H1 (cell line): ENCODE results near the gene MRPL9. TPM values are rescaled to one million over a fixed set of nuclear protein-coding genes. Genes with fewer than 3 reads are reported as not detected.

ENCODE experiments used
- CTCF ChIA-PET: fragments of 300-600 bp; sonication (Branson Sonifier 250); formaldehyde crosslinking; loops from one replicate; lab custom pipeline; 2021; ENCODE audit not compliant: partially characterized antibody; lab: Charles Lee
- POLR2A ChIA-PET: fragments of 300-600 bp; sonication (Branson Sonifier 250); formaldehyde crosslinking; loops from one replicate; lab custom pipeline; 2021; ENCODE audit warnings: inconsistent platforms; ENCODE audit not compliant: partially characterized antibody; lab: Charles Lee
- DNase-seq, 2 experiments: peaks; one replicate each; pipeline versions ENCODE4 v3.0.0 to v3.0.0-alpha.2; 2010 to 2022; ENCODE audit warnings: low spot score in 2 of 2, low read depth in 1 of 2, mixed read lengths in 1 of 2
- FAIRE-seq: peaks from 2 replicates; lab custom pipeline; 2011; peaks lifted over from hg19 to GRCh38; lab: Jason Lieb, UNC
- H2AFZ ChIP-seq: 2 replicates; pipeline ENCODE4 v1.8.1; 2012; ENCODE audit warnings: low read length, inconsistent platforms
- H2AK5ac ChIP-seq: 2 replicates; pipeline ENCODE4 v1.6.1; 2013; ENCODE audit warnings: low read depth, low read length
- H2BK120ac ChIP-seq: replicated peaks from 2 replicates; pipeline ENCODE3; 2013; ENCODE audit warnings: low read depth, low read length, inconsistent platforms
- H2BK12ac ChIP-seq: 2 replicates; pipeline ENCODE4 v1.6.1; 2013; ENCODE audit warnings: low read depth, low read length
- H2BK15ac ChIP-seq: 2 replicates; pipeline ENCODE4 v1.6.1; 2013; ENCODE audit warnings: low read length
- H2BK20ac ChIP-seq: 2 replicates; pipeline ENCODE4 v1.6.1; 2013; ENCODE audit warnings: low read length
- H2BK5ac ChIP-seq: 2 replicates; pipeline ENCODE4 v1.6.1; 2013; ENCODE audit warnings: low read depth, low read length
- H3K14ac ChIP-seq: 2 replicates; pipeline ENCODE4 v1.6.1; 2013; ENCODE audit warnings: inconsistent platforms; ENCODE audit not compliant: insufficient read length
- H3K18ac ChIP-seq: 2 replicates; pipeline ENCODE4 v1.6.1; 2013; ENCODE audit warnings: low read length; ENCODE audit errors: extremely low read depth
- H3K23ac ChIP-seq: 2 replicates; pipeline ENCODE4 v1.6.1; 2013; ENCODE audit warnings: inconsistent platforms; ENCODE audit not compliant: insufficient read length
- H3K23me2 ChIP-seq: 2 replicates; pipeline ENCODE4 v1.6.1; 2013; ENCODE audit warnings: low read depth, low read length
- H3K27ac ChIP-seq: 2 replicates; pipeline ENCODE4 v1.6.1; 2011; ENCODE audit warnings: low read depth, low read length, inconsistent platforms
- H3K27me3 ChIP-seq, 4 experiments: replicated peaks in 1 of 4; 1 replicate in 1 of 4; 2 replicates in 3 of 4; pipeline versions ENCODE4 v1.6.1 to v1.8.1; 2011 to 2013; ENCODE audit warnings: low read length in 3 of 4, mild to moderate bottlenecking in 3 of 4, inconsistent platforms in 2 of 4, mixed read lengths in 2 of 4, moderate library complexity in 1 of 4; ENCODE audit not compliant: control insufficient read depth in 3 of 4, insufficient read depth in 3 of 4; ENCODE audit errors: extremely low read depth in 1 of 4
- H3K36me3 ChIP-seq, 4 experiments: 2 replicates each; pipeline versions ENCODE4 v1.6.1 to v1.8.1; 2011 to 2013; ENCODE audit warnings: mild to moderate bottlenecking in 4 of 4, low read length in 3 of 4, moderate library complexity in 2 of 4, control low read depth in 1 of 4, inconsistent platforms in 1 of 4; ENCODE audit not compliant: insufficient read depth in 4 of 4, control insufficient read depth in 2 of 4
- H3K4ac ChIP-seq: replicated peaks from 2 replicates; pipeline ENCODE3; 2013; ENCODE audit warnings: low read length, low read depth, mixed read lengths, inconsistent platforms; ENCODE audit not compliant: insufficient read length
- H3K4me1 ChIP-seq, 4 experiments: replicated peaks in 1 of 4; 1 replicate in 1 of 4; 2 replicates in 3 of 4; pipeline versions ENCODE4 v1.6.1 to v1.8.1; 2011 to 2013; ENCODE audit warnings: low read length in 3 of 4, inconsistent platforms in 2 of 4, mixed read lengths in 1 of 4; ENCODE audit not compliant: insufficient read depth in 4 of 4, control insufficient read depth in 3 of 4
- H3K4me2 ChIP-seq, 2 experiments: 2 replicates each; pipeline versions ENCODE4 v1.6.1 to v1.8.1; 2011 to 2013; ENCODE audit warnings: low read depth in 2 of 2, low read length in 2 of 2, control low read depth in 1 of 2, inconsistent platforms in 1 of 2, mild to moderate bottlenecking in 1 of 2; ENCODE audit not compliant: insufficient read depth in 1 of 2
- H3K4me3 ChIP-seq, 4 experiments: fragments of 200-600, 300-600 bp in 1 of 4; sonication (generic), shearing (Covaris generic), sonication (Bioruptor Twin) in 1 of 4; 2 replicates each; pipeline versions ENCODE4 v1.5.1 to v1.8.1; 2011 to 2016; ENCODE audit warnings: low read length in 4 of 4, low read depth in 3 of 4, control low read depth in 2 of 4, inconsistent platforms in 2 of 4, mild to moderate bottlenecking in 2 of 4, mixed read lengths in 1 of 4, moderate library complexity in 1 of 4; ENCODE audit not compliant: insufficient read depth in 2 of 4; ENCODE audit errors: extremely low read depth in 1 of 4
- H3K56ac ChIP-seq: replicated peaks from 2 replicates; pipeline ENCODE3; 2013; ENCODE audit warnings: low read depth, mild to moderate bottlenecking, mixed read lengths, low read length, inconsistent platforms; ENCODE audit not compliant: insufficient read length
- H3K79me1 ChIP-seq: 2 replicates; pipeline ENCODE4 v1.6.1; 2013; ENCODE audit warnings: low read depth, low read length, control low read depth
- H3K79me2 ChIP-seq, 2 experiments: 2 replicates each; pipeline versions ENCODE4 v1.6.1 to v1.8.1; 2012 to 2013; ENCODE audit warnings: low read length in 2 of 2, mild to moderate bottlenecking in 2 of 2, inconsistent platforms in 1 of 2; ENCODE audit not compliant: insufficient read depth in 2 of 2, control insufficient read depth in 1 of 2
- H3K9ac ChIP-seq, 4 experiments: replicated peaks in 1 of 4; 1 replicate in 1 of 4; 2 replicates in 3 of 4; pipeline versions ENCODE4 v1.6.1 to v1.8.1; 2011 to 2013; ENCODE audit warnings: low read depth in 3 of 4, low read length in 3 of 4, control low read depth in 2 of 4, mild to moderate bottlenecking in 2 of 4, moderate library complexity in 2 of 4, inconsistent platforms in 1 of 4; ENCODE audit errors: extremely low read depth in 1 of 4
- H3K9me3 ChIP-seq, 2 experiments: 2 replicates each; pipeline versions ENCODE4 v1.6.1 to v1.8.1; 2012 to 2013; ENCODE audit warnings: mild to moderate bottlenecking in 2 of 2, moderate library complexity in 2 of 2, control low read depth in 1 of 2, inconsistent platforms in 1 of 2, low read depth in 1 of 2, low read length in 1 of 2, mixed read lengths in 1 of 2; ENCODE audit not compliant: insufficient read depth in 2 of 2
- H4K20me1 ChIP-seq, 2 experiments: replicated peaks in 1 of 2; 2 replicates each; pipeline versions ENCODE3 to v1.8.1; 2011 to 2013; ENCODE audit warnings: inconsistent platforms in 2 of 2, low read length in 2 of 2, mild to moderate bottlenecking in 1 of 2; ENCODE audit not compliant: insufficient read depth in 2 of 2, control insufficient read depth in 1 of 2
- H4K5ac ChIP-seq: 2 replicates; pipeline ENCODE4 v1.6.1; 2013; ENCODE audit warnings: low read length, low read depth, mixed read lengths, inconsistent platforms; ENCODE audit not compliant: insufficient read length
- H4K8ac ChIP-seq: 2 replicates; pipeline ENCODE4 v1.8.0; 2013; ENCODE audit warnings: mild to moderate bottlenecking, moderate library complexity, low read length, inconsistent platforms; ENCODE audit not compliant: insufficient read depth; ENCODE audit errors: extremely low read depth
- H4K91ac ChIP-seq: replicated peaks from 2 replicates; pipeline ENCODE3; 2013; ENCODE audit warnings: low read length, mixed read lengths, inconsistent platforms; ENCODE audit not compliant: insufficient read length
- EGR1 ChIP-seq: IDR thresholded peaks from 2 replicates; pipeline ENCODE4 v1.6.1; 2011; ENCODE audit warnings: low read depth, low read length, borderline replicate concordance
- FOSL1 ChIP-seq: IDR thresholded peaks from 2 replicates; pipeline ENCODE4 v1.6.1; 2011; ENCODE audit warnings: mild to moderate bottlenecking, low read depth, low read length, moderate library complexity; ENCODE audit not compliant: insufficient read depth
- POLR2A ChIP-seq, 2 experiments: IDR thresholded peaks; 1 replicate in 1 of 2; 2 replicates in 1 of 2; pipeline ENCODE4 v1.6.1; 2011; ENCODE audit warnings: low read depth in 2 of 2, low read length in 2 of 2, mild to moderate bottlenecking in 2 of 2; ENCODE audit errors: control extremely low read depth in 1 of 2
- TCF12 ChIP-seq: IDR thresholded peaks from 2 replicates; pipeline ENCODE4 v1.6.1; 2011; ENCODE audit warnings: low read depth, mild to moderate bottlenecking, low read length
- WGBS, 2 experiments: shearing (Covaris generic) in 1 of 2; methylation state at CpG; one replicate each; pipeline versions ENCODE4 v1.1.6 to v1.1.7; 2013 to 2015; ENCODE audit warnings: low lambda C conversion rate in 2 of 2, mixed read lengths in 2 of 2, inconsistent platforms in 1 of 2, low coverage in 1 of 2, missing lambda C conversion rate in 1 of 2; ENCODE audit not compliant: insufficient replicate concordance in 2 of 2, insufficient coverage in 1 of 2, insufficient read length in 1 of 2; ENCODE audit errors: extremely low coverage in 1 of 2, missing lambda C conversion rate in 1 of 2; 5-methylcytosine and 5-hydroxymethylcytosine counted together
- polyA plus RNA-seq, 7 experiments: library from polyadenylated mRNA; depleted of rRNA in 3 of 7; stranded (reverse) in 5 of 7; unstranded in 2 of 7; fragments of >200 nt in 5 of 7; fragments of 200-250 nt in 2 of 7; gene quantifications; 1 replicate in 5 of 7; 2 replicates in 1 of 7; 4 replicates in 1 of 7; pipeline versions ENCODE4 v1.2.1 to v1.2.3, GENCODE V29; 2011 to 2013; ENCODE audit warnings: missing spikeins in 2 of 7, mixed read lengths in 2 of 7
- total RNA-seq: library from RNA; stranded (reverse); fragmentation: NEBNext Ultra II Directional; extraction: Animal tissue kit (Norgen Biotek cat#: 25700); gene quantifications from 2 replicates; pipeline ENCODE4 v1.2.1, GENCODE V29; 2021

Gene MRPL9
- total and polyA plus RNA-seq, 2 of the 8 experiments (the other 6 are each of a cell fraction or from before 2014, with no cell fraction given), result 74.9 to 113 TPM

- peaks cover 4% of the 10 kb centered on the region; the same call in 1 of the 2 replicates for H3K23me2 ChIP-seq
- no peak overlapping the region for H3K23ac ChIP-seq
- H2BK120ac ChIP-seq, result no peak overlapping the region
- H3K18ac ChIP-seq, result no peak overlapping the region
- DNase-seq, result no peak
- H3K27ac ChIP-seq, result peak overlapping the region; percentile 85; the same call in 1 of the 2 replicates
- TF ChIP-seq TCF12 (no peak), FOSL1 (no peak), EGR1 (no peak), POLR2A (IDR thresholded peaks at IDR 0.05; ENCODE audit: control extremely low read depth in 1 of 2, low read depth in 2 of 2, low read length in 2 of 2) (no peak)
- TF ChIP-seq, all 59 proteins: peak for 0
- Histone ChIP-seq H4K20me1 (no peaks in the 10 kb centered on the region), H3K9ac (peak overlapping the region; percentile 59 to 94 (median 92); a peak in 4 of 7 replicates), H3K79me1 (no peaks in the 10 kb centered on the region), H2BK5ac (no peak overlapping the region), H3K4me3 (peak overlapping the region; percentile 88 to 96 (median 92)), H3K4me2 (peak overlapping the region; percentile 75 to 97), H4K5ac (no peak overlapping the region), H3K36me3 (peaks cover 9 to 26% (median 23%) of the 10 kb centered on the region in 4 experiments; a peak in 7 of 8 replicates), H3K79me2 (peaks cover 0 to 3% of the 10 kb centered on the region in 2 experiments; a peak in 1 of 4 replicates), H3K56ac (no peak overlapping the region), H3K14ac (no peak overlapping the region), H2BK15ac (no peak overlapping the region), H2AFZ (peak overlapping the region; percentile 98; the same call in 1 of the 2 replicates), H3K4me1 (0 out of 7 replicates have a peak, but pooled peaks cover 0 to 1% (median 0%) of the 10 kb centered on the region in 4 experiments), H4K8ac (no peak overlapping the region), H2BK20ac (no peak overlapping the region), H2BK12ac (no peak overlapping the region), H3K27me3 (no peaks in the 10 kb centered on the region), H3K9me3 (no peaks in the 10 kb centered on the region), H2AK5ac (no peak overlapping the region), H3K4ac (no peak overlapping the region), H4K91ac (no peak overlapping the region)
- WGBS, 2 experiments, result 80% methylated on average over 10 of the region's 10 CpGs; no CpG with 5 or more reads in 1 of the 2 experiments
- ChIA-PET CTCF (interaction anchor here (1.1 to 1.7 kb wide), 6 partner anchors 12 to 170 kb away, joined by 3 to 5 read pairs (median 4); partner anchors contain the start of gene TDRKH), POLR2A (interaction anchor here (1.1 to 2.3 kb wide), 7 partner anchors 10 to 225 kb away, joined by 3 to 12 read pairs (median 9); partner anchors contain the start of gene TDRKH)
- no peak for FAIRE-seq
Observed at GRCh38 chr1:151763990-151764389, 694 bp upstream of the MRPL9 start.
